A673 (cell line): ENCODE results near the gene ASPSCR1. TPM values are rescaled to one million over a fixed set of nuclear protein-coding genes. Genes with fewer than 3 reads are reported as not detected.

ENCODE experiments used
- BruUV-seq: library from RNA; stranded (reverse); fragments of 400-500 nt; replicated peaks from 2 replicates; lab custom pipeline; 2021; lab: Mats Ljungman, UMichigan
- CTCF ChIA-PET: fragments of 300-600 bp; sonication (Branson Sonifier 250); formaldehyde crosslinking; loops from one replicate; lab custom pipeline; 2022; ENCODE audit warnings: antibody characterized with exemption; lab: Charles Lee
- POLR2A ChIA-PET: fragments of 300-600 bp; sonication (Branson Sonifier 250); formaldehyde crosslinking; loops from one replicate; lab custom pipeline; 2022; ENCODE audit warnings: antibody characterized with exemption; ENCODE audit not compliant: low non-redundant PET; lab: Charles Lee
- DNase-seq: peaks from one replicate; pipeline ENCODE4 v3.0.0-alpha.2; 2015; ENCODE audit warnings: low spot score
- H3K27ac ChIP-seq: fragments of 200-600 bp; sonication (generic); 2 replicates; pipeline ENCODE4 v1.5.1; 2016; ENCODE audit warnings: mixed run types, low read depth, mild to moderate bottlenecking, mixed read lengths, antibody characterized with exemption, low read length; ENCODE audit not compliant: poor library complexity, severe bottlenecking
- H3K27me3 ChIP-seq: fragments of 200-600 bp; sonication (generic); replicated peaks from 2 replicates; pipeline ENCODE4 v1.6.1; 2017; ENCODE audit warnings: mixed run types, low read depth, mild to moderate bottlenecking, mixed read lengths, antibody characterized with exemption, low read length; ENCODE audit not compliant: insufficient read depth, poor library complexity
- H3K36me3 ChIP-seq: fragments of 200-600 bp; sonication (generic); 2 replicates; pipeline ENCODE4 v1.6.1; 2016; ENCODE audit warnings: mixed run types, mild to moderate bottlenecking, mixed read lengths, antibody characterized with exemption, low read length; ENCODE audit not compliant: insufficient read depth, poor library complexity, severe bottlenecking
- H3K4me1 ChIP-seq: fragments of 200-600 bp; sonication (generic); 2 replicates; pipeline ENCODE4 v1.6.1; 2017; ENCODE audit warnings: mixed run types, mild to moderate bottlenecking, mixed read lengths, antibody characterized with exemption, low read length; ENCODE audit not compliant: insufficient read depth, poor library complexity, severe bottlenecking
- H3K4me3 ChIP-seq: fragments of 200-600 bp; sonication (generic); 2 replicates; pipeline ENCODE4 v1.5.1; 2016; ENCODE audit warnings: low read depth, mixed run types, mild to moderate bottlenecking, mixed read lengths, low read length; ENCODE audit not compliant: poor library complexity, severe bottlenecking
- H3K9me3 ChIP-seq: fragments of 200-600 bp; sonication (generic); 2 replicates; pipeline ENCODE4 v1.6.1; 2016; ENCODE audit warnings: mixed run types, low read depth, mild to moderate bottlenecking, mixed read lengths, antibody characterized with exemption, low read length; ENCODE audit not compliant: poor library complexity, severe bottlenecking
- EZH2 ChIP-seq: fragments of 200-600 bp; sonication (generic); IDR thresholded peaks from 2 replicates; pipeline ENCODE4 v1.6.1; 2017; ENCODE audit warnings: borderline replicate concordance, low read depth, mild to moderate bottlenecking, mixed read lengths, antibody characterized with exemption, low read length; ENCODE audit not compliant: poor library complexity, severe bottlenecking
- intact Hi-C: fragments of 100-400 bp; cut with micrococcal nuclease; formaldehyde crosslinking; loops from one replicate; pipeline ENCODE4 v1.10.0; 2022; ENCODE audit not compliant: unreplicated experiment
- total RNA-seq: library from RNA; stranded (reverse); gene quantifications from 2 replicates; pipeline ENCODE4 v1.2.3, GENCODE V29; 2021
- TF ChIP-seq, protein P1 (sequence below): fragments of 300-800, 200-600 bp; sonication (generic); conservative IDR thresholded peaks from 2 replicates; pipeline ENCODE4 v1.5.1; 2017; ENCODE audit warnings: low read depth, mild to moderate bottlenecking, antibody characterized with exemption, low read length, moderate library complexity, mixed read lengths

ASPSCR1 gene
- total RNA-seq, 1 experiment from 2014 or later = 46.2 TPM

DNA sequence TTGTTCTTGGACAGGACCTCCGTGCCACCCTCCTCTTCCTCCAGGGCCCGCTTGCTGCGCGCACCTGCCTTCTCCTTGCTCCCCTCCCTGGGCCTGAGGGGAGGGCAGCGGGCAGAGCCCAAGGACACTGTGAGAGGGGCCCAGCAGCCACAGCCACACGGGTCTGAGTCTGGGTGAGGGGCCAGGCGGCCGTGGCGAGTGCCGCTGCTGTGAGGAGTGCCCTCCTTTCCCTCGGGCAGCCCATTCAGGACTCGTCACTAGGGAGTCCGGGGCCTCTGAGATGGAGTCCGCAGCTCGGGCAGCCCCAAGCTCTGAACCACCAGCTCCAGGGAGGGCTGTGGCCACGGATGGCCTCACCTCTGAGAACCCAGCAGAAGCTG, 82.6 kb downstream of the ASPSCR1 start:
- TF ChIP-seq EZH2 = no peak
- TF ChIP-seq, protein P1, sequence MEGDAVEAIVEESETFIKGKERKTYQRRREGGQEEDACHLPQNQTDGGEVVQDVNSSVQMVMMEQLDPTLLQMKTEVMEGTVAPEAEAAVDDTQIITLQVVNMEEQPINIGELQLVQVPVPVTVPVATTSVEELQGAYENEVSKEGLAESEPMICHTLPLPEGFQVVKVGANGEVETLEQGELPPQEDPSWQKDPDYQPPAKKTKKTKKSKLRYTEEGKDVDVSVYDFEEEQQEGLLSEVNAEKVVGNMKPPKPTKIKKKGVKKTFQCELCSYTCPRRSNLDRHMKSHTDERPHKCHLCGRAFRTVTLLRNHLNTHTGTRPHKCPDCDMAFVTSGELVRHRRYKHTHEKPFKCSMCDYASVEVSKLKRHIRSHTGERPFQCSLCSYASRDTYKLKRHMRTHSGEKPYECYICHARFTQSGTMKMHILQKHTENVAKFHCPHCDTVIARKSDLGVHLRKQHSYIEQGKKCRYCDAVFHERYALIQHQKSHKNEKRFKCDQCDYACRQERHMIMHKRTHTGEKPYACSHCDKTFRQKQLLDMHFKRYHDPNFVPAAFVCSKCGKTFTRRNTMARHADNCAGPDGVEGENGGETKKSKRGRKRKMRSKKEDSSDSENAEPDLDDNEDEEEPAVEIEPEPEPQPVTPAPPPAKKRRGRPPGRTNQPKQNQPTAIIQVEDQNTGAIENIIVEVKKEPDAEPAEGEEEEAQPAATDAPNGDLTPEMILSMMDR = no peak
- CTCF ChIA-PET = interaction anchor here (1.6 kb wide), 1 partner anchor 22 kb away, joined by 4 read pairs; the partner anchor contains the start of gene DCXR
- no peak for DNase-seq
- Histone ChIP-seq H3K27me3 (no peaks in the 10 kb centered on the region), H3K4me3 (no peak overlapping the region), H3K9me3 (no peaks in the 10 kb centered on the region), H3K36me3 (peaks cover 81% of the 10 kb centered on the region), H3K27ac (no peak overlapping the region), H3K4me1 (no peaks in the 10 kb centered on the region)
- BruUV-seq = no TSS peak
- intact Hi-C loops = no loop called here
- POLR2A ChIA-PET = no interaction called here

DNA sequence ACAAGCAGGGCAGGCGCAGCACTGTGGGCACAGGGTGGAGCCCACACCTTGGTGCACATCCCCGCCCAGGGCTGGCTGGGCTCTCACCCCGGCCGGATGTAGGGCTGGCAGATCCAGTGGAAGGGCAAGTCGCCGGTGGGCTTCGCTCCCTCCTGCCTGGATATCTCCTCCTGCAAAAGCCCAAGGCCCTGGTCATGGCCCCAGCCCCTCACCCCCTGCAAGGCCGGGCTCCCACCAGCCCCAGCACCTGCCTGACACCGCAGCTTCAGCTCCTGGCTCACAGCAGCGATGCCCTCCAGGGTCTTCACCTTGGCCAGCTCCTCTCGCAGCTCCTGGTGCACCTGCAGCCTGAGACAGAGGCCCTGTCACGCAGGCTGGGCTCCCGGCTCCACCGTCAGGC, 83.2 kb downstream of the ASPSCR1 start:
- intact Hi-C loops = no loop called here
- TF ChIP-seq, protein P1 = no peak
- no peak for TF ChIP-seq EZH2
- H3K36me3 ChIP-seq = peaks cover 75% of the 10 kb centered on the region
- no TSS peak for BruUV-seq
- ChIA-PET POLR2A (no interaction called here), CTCF (interaction anchor here (1.6 kb wide), 1 partner anchor 23 kb away, joined by 4 read pairs; the partner anchor contains the start of gene DCXR)
- H3K4me1 ChIP-seq = no peaks in the 10 kb centered on the region
- no peak overlapping the region for H3K4me3 ChIP-seq
- no peaks in the 10 kb centered on the region for H3K9me3 ChIP-seq
- no peaks in the 10 kb centered on the region for H3K27me3 ChIP-seq
- no peak for DNase-seq
- no peak overlapping the region for H3K27ac ChIP-seq

DNA sequence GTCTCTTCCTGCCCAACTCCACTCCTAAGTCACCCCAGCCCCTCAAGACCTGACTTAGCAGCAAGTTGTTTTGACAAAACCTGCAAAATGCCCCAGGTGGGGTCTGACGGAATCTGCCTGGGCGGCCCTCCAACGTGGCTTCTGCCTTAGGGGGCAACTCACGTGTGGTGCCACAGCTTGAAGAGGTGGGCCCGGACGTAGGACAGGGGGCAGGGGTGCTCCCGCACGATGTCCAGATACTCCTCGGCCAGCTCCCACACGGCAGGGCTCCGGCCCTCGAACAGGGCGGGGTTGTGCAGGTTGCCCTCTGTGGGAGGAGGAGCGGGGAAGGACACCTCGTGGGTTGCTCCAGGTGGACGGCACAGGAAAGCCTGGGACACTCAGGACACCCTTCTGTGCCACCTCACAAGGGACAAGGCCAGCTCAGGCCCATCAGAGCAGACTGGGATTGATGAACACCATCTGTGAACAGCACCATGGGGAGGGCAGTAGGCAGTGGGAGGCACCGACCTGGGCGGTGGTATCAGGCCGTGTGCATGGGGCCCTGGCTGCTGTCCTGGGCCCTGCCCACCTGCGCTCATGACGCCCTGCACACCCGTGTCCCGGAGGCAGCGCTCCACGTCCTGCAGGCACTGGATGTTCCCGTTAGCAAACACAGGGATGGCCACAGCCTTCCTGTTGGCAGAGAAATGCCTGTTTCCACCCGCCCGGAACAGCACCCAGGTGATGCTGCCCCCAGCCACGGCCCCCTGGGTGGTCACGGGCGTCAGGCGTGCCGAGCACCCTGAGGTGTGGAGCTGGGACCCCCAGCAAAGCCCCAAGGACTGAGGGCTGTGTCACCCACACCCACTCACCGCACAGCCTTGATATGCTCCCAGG, 83.9 kb downstream of the ASPSCR1 start:
- intact Hi-C loops = no loop called here
- POLR2A ChIA-PET = no interaction called here
- BruUV-seq = no TSS peak
- no peak overlapping the region for H3K27ac ChIP-seq
- H3K4me3 ChIP-seq = no peak overlapping the region
- CTCF ChIA-PET = interaction anchor here (1.6 kb wide), 1 partner anchor 24 kb away, joined by 4 read pairs; the partner anchor contains the start of gene DCXR
- H3K9me3 ChIP-seq = no peaks in the 10 kb centered on the region
- H3K36me3 ChIP-seq = peaks cover 68% of the 10 kb centered on the region
- TF ChIP-seq EZH2 = no peak
- TF ChIP-seq, protein P1 = no peak
- H3K27me3 ChIP-seq = no peaks in the 10 kb centered on the region
- no peak for DNase-seq
- peaks cover 5% of the 10 kb centered on the region for H3K4me1 ChIP-seq
